Measurements from ENCODE around the gene B3GAT3.

The B3GAT3 gene

DNA sequence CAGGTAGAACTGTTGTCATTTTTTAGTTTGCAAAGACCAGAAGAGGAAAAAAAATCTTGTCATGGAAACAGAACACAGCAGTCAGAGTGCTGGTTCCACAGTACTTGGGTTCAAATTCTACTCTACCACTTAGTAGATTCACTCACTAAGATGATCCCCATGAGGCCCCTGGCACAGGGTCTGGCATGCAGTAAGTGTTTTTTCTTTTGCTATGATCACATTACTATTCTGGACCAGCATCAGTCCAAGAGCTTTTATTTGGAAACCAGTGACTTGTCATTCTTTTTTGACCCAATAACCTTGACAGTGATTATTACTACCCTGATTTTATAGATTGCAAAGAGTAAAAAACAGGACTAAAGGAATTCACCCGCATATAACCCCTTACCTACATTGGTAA, 52.2 kb downstream of the B3GAT3 start:
- H3K4me3 ChIP-seq (ENCODE audit: insufficient read depth, low read length, poor library complexity, severe bottlenecking) = no peak overlapping the region
- peaks cover 62% of the 10 kb centered on the region for H3K79me2 ChIP-seq (ENCODE audit: insufficient read depth, low read length)
- peaks cover 34% of the 10 kb centered on the region for H3K36me3 ChIP-seq (ENCODE audit: low read length)
- H3K27ac ChIP-seq (ENCODE audit: low read depth, low read length) = no peak overlapping the region
- H3K9me3 ChIP-seq (ENCODE audit: insufficient read depth, low read length) = no peaks in the 10 kb centered on the region
- no peak for TF ChIP-seq EZH2phosphoT487 (conservative IDR thresholded peaks at IDR 0.05; ENCODE audit: low read length)
- TF ChIP-seq, protein P1, sequence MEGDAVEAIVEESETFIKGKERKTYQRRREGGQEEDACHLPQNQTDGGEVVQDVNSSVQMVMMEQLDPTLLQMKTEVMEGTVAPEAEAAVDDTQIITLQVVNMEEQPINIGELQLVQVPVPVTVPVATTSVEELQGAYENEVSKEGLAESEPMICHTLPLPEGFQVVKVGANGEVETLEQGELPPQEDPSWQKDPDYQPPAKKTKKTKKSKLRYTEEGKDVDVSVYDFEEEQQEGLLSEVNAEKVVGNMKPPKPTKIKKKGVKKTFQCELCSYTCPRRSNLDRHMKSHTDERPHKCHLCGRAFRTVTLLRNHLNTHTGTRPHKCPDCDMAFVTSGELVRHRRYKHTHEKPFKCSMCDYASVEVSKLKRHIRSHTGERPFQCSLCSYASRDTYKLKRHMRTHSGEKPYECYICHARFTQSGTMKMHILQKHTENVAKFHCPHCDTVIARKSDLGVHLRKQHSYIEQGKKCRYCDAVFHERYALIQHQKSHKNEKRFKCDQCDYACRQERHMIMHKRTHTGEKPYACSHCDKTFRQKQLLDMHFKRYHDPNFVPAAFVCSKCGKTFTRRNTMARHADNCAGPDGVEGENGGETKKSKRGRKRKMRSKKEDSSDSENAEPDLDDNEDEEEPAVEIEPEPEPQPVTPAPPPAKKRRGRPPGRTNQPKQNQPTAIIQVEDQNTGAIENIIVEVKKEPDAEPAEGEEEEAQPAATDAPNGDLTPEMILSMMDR (IDR thresholded peaks at IDR 0.05; ENCODE audit: insufficient read depth, low read length, poor library complexity, severe bottlenecking) = no peak
- H2AFZ ChIP-seq (ENCODE audit: low read depth, low read length, severe bottlenecking) = no peak overlapping the region
- no peaks in the 10 kb centered on the region for H3K27me3 ChIP-seq (ENCODE audit: low read length)
- H3K9me2 ChIP-seq (replicated peaks; ENCODE audit: insufficient read depth, low read length) = no peaks in the 10 kb centered on the region
- no peak overlapping the region for H3K4me2 ChIP-seq (ENCODE audit: low read depth, low read length, poor library complexity, severe bottlenecking)
- H3F3A ChIP-seq (ENCODE audit: insufficient read depth) = no peaks in the 10 kb centered on the region
- H3K9ac ChIP-seq (ENCODE audit: low read length) = no peak overlapping the region
- peaks cover 6% of the 10 kb centered on the region; the same call in 1 of the 2 replicates for H4K20me1 ChIP-seq (ENCODE audit: low read depth, low read length)

GRCh38 chr11:62567018-62567633, 54.7 kb downstream of the B3GAT3 start:
- TF ChIP-seq, protein P1 (IDR thresholded peaks at IDR 0.05; ENCODE audit: insufficient read depth, low read length, poor library complexity, severe bottlenecking) = no peak
- TF ChIP-seq EZH2phosphoT487 (conservative IDR thresholded peaks at IDR 0.05; ENCODE audit: low read length) = no peak
- peaks cover 49% of the 10 kb centered on the region for H3K79me2 ChIP-seq (ENCODE audit: insufficient read depth, low read length)
- peaks cover 12% of the 10 kb centered on the region; the same call in 1 of the 2 replicates for H4K20me1 ChIP-seq (ENCODE audit: low read depth, low read length)
- no peaks in the 10 kb centered on the region for H3K9me3 ChIP-seq (ENCODE audit: insufficient read depth, low read length)
- no peak overlapping the region for H3K4me2 ChIP-seq (ENCODE audit: low read depth, low read length, poor library complexity, severe bottlenecking)
- no peaks in the 10 kb centered on the region for H3K9me2 ChIP-seq (replicated peaks; ENCODE audit: insufficient read depth, low read length)
- H3K27ac ChIP-seq (ENCODE audit: low read depth, low read length) = no peak overlapping the region
- no peak overlapping the region for H3K4me3 ChIP-seq (ENCODE audit: insufficient read depth, low read length, poor library complexity, severe bottlenecking)
- H3K27me3 ChIP-seq (ENCODE audit: low read length) = no peaks in the 10 kb centered on the region
- no peaks in the 10 kb centered on the region for H3F3A ChIP-seq (ENCODE audit: insufficient read depth)
- H3K9ac ChIP-seq (ENCODE audit: low read length) = no peak overlapping the region
- H3K36me3 ChIP-seq (ENCODE audit: low read length) = peaks cover 34% of the 10 kb centered on the region
- H2AFZ ChIP-seq (ENCODE audit: low read depth, low read length, severe bottlenecking) = no peak overlapping the region

- H4K20me1 ChIP-seq (ENCODE audit: low read depth, low read length) = peaks cover 12% of the 10 kb centered on the region; the same call in 1 of the 2 replicates
- H2AFZ ChIP-seq (ENCODE audit: low read depth, low read length, severe bottlenecking) = no peak overlapping the region
- H3K9me3 ChIP-seq (ENCODE audit: insufficient read depth, low read length) = no peaks in the 10 kb centered on the region
- no peak overlapping the region for H3K27ac ChIP-seq (ENCODE audit: low read depth, low read length)
- no peak overlapping the region for H3K9ac ChIP-seq (ENCODE audit: low read length)
- H3K4me2 ChIP-seq (ENCODE audit: low read depth, low read length, poor library complexity, severe bottlenecking) = no peak overlapping the region
- peaks cover 27% of the 10 kb centered on the region; the same call in 1 of the 2 replicates for H3K36me3 ChIP-seq (ENCODE audit: low read length)
- peaks cover 40% of the 10 kb centered on the region for H3K79me2 ChIP-seq (ENCODE audit: insufficient read depth, low read length)
- H3K27me3 ChIP-seq (ENCODE audit: low read length) = no peaks in the 10 kb centered on the region
- H3K4me3 ChIP-seq (ENCODE audit: insufficient read depth, low read length, poor library complexity, severe bottlenecking) = no peak overlapping the region
- no peaks in the 10 kb centered on the region for H3K9me2 ChIP-seq (replicated peaks; ENCODE audit: insufficient read depth, low read length)
- H3F3A ChIP-seq (ENCODE audit: insufficient read depth) = peaks cover 4% of the 10 kb centered on the region; the same call in 1 of the 2 replicates
- TF ChIP-seq, protein P1 (IDR thresholded peaks at IDR 0.05; ENCODE audit: insufficient read depth, low read length, poor library complexity, severe bottlenecking) = no peak
- no peak for TF ChIP-seq EZH2phosphoT487 (conservative IDR thresholded peaks at IDR 0.05; ENCODE audit: low read length)
These were observed 55.5 kb downstream of the B3GAT3 start for GRCh38 chr11:62566247-62566646.

All from SU-DHL-6 (cell line).